Lower lobe of right lung (tissue), 2 donors: ENCODE results near the gene ADAMTS2. TPM values are rescaled to one million over a fixed set of nuclear protein-coding genes. Genes with fewer than 3 reads are reported as not detected.

Source experiments
- ATAC-seq, 2 donors: fragments of 200-7000 bp; cut with Tn5 transposase; one replicate each; pipeline ENCODE4 v1.9.1; 2020 to 2022; ENCODE audit warnings: mild to moderate bottlenecking in 2 of 2, moderate library complexity in 2 of 2
- DNase-seq: peaks from one replicate; pipeline ENCODE4 v3.0.0-alpha.2; 2020
- H3K27ac ChIP-seq: fragments of 200-600 bp; one replicate; pipeline ENCODE4 v1.8.0; 2022
- H3K27me3 ChIP-seq: fragments of 200-600 bp; one replicate; pipeline ENCODE4 v1.8.0; 2022; ENCODE audit warnings: low read depth
- H3K36me3 ChIP-seq: fragments of 200-600 bp; one replicate; pipeline ENCODE4 v1.8.0; 2022; ENCODE audit warnings: mild to moderate bottlenecking
- H3K4me1 ChIP-seq: fragments of 200-600 bp; one replicate; pipeline ENCODE4 v1.8.0; 2022
- H3K4me3 ChIP-seq: fragments of 200-600 bp; one replicate; pipeline ENCODE4 v1.8.0; 2022; ENCODE audit warnings: mild to moderate bottlenecking
- H3K9me3 ChIP-seq: fragments of 200-600 bp; one replicate; pipeline ENCODE4 v1.8.0; 2022
- CTCF ChIP-seq: fragments of 200-600 bp; IDR thresholded peaks from one replicate; pipeline ENCODE4 v1.8.0; 2022; ENCODE audit warnings: antibody characterized with exemption, mild to moderate bottlenecking
- intact Hi-C: fragments of 100-400 bp; cut with DNase I; formaldehyde crosslinking; loops from one replicate; pipeline ENCODE4 v1.11.0; 2022
- total RNA-seq: library from RNA; stranded (reverse); fragmentation: NEBNext Ultra II Directional; extraction: Animal tissue kit (Norgen Biotek cat#: 25700); gene quantifications from one replicate; pipeline ENCODE4 v1.2.1, GENCODE V29; 2021
- donor health status: DM: no; HTN: yes; CAD: no; lungs with severe emphysema.

Gene ADAMTS2
- total RNA-seq, 1 donor from 2014 or later: 13.0 TPM

- no peak overlapping the region for H3K4me3 ChIP-seq
- H3K27ac ChIP-seq: no peak overlapping the region
- H3K27me3 ChIP-seq: no peaks in the 10 kb centered on the region
- H3K36me3 ChIP-seq: no peaks in the 10 kb centered on the region
- H3K9me3 ChIP-seq: no peaks in the 10 kb centered on the region
- TF ChIP-seq CTCF: no peak
- no peaks in the 10 kb centered on the region for H3K4me1 ChIP-seq
- DNase-seq (no peak), ATAC-seq (no peak)
- intact Hi-C loops: no loop called here
Measured at GRCh38 chr5:179297486-179298180, 47.6 kb downstream of the ADAMTS2 start.

- Histone ChIP-seq H3K4me1 (no peaks in the 10 kb centered on the region), H3K4me3 (no peak overlapping the region), H3K36me3 (no peaks in the 10 kb centered on the region), H3K27me3 (no peaks in the 10 kb centered on the region), H3K27ac (no peak overlapping the region), H3K9me3 (no peaks in the 10 kb centered on the region)
- ATAC-seq (no peak), DNase-seq (no peak)
- no peak for TF ChIP-seq CTCF
- intact Hi-C loops: no loop called here
Measured at GRCh38 chr5:179297026-179297425, 48.2 kb downstream of the ADAMTS2 start.

- no peaks in the 10 kb centered on the region for H3K27me3 ChIP-seq
- ATAC-seq (no peak), DNase-seq (peak; percentile 37)
- no peaks in the 10 kb centered on the region for H3K9me3 ChIP-seq
- intact Hi-C loops: no loop called here
- no peak overlapping the region for H3K27ac ChIP-seq
- no peak overlapping the region for H3K4me3 ChIP-seq
- TF ChIP-seq CTCF: no peak
- H3K4me1 ChIP-seq: no peaks in the 10 kb centered on the region
- no peaks in the 10 kb centered on the region for H3K36me3 ChIP-seq
Measured at GRCh38 chr5:179296150-179296821, 49.0 kb downstream of the ADAMTS2 start.

- ATAC-seq: no peak
Measured at GRCh38 chr5:179295778-179296149, 49.5 kb downstream of the ADAMTS2 start.

More at GRCh38 chr5:179295778-179296149, 49.5 kb downstream of the ADAMTS2 start:
- Histone ChIP-seq H3K4me1 (no peaks in the 10 kb centered on the region), H3K27me3 (no peaks in the 10 kb centered on the region), H3K9me3 (no peaks in the 10 kb centered on the region), H3K27ac (no peak overlapping the region), H3K36me3 (no peaks in the 10 kb centered on the region), H3K4me3 (no peak overlapping the region)
- no peak for TF ChIP-seq CTCF
- DNase-seq: no peak
- intact Hi-C loops: no loop called here
